ENCODE results near the gene TEAD3.
A peak's percentile ranks its signal among the peaks of the same experiment; 100 is the strongest.
"Not testable (repeated sequence)": the region's sequence is repeated elsewhere in the genome, so short reads cannot be mapped to it uniquely, and the experiment has no call there.

The TEAD3 gene

GRCh38 chr6:35496841-35497570 is at the start of gene TEAD3:
Gene TEAD3, minus strand, starts transcription at chr6:35497079.
- DNase-seq (ENCODE audit: low read depth in 2 of 2): peak; percentile 18 to 37

GRCh38 chr6:35544769-35545361 is 48.0 kb upstream of the TEAD3 start:
- no peak for DNase-seq (ENCODE audit: low read depth in 2 of 2)

GRCh38 chr6:35543459-35544193 is 46.7 kb upstream of the TEAD3 start:
- DNase-seq (ENCODE audit: low read depth in 2 of 2): no peak

- DNase-seq (ENCODE audit: low read depth in 2 of 2): no peak
Measured at GRCh38 chr6:35541836-35542235, 45.0 kb upstream of the TEAD3 start.

GRCh38 chr6:35539223-35539622 is 42.3 kb upstream of the TEAD3 start:
- no peak for DNase-seq (ENCODE audit: low read depth in 2 of 2)

GRCh38 chr6:35535847-35536246 is 39.0 kb upstream of the TEAD3 start:
- not testable (repeated sequence) for DNase-seq (ENCODE audit: low read depth in 2 of 2)

- no peak for DNase-seq (ENCODE audit: low read depth in 2 of 2)
Measured at GRCh38 chr6:35534407-35535170, 37.7 kb upstream of the TEAD3 start.

GRCh38 chr6:35533981-35534380 is 37.1 kb upstream of the TEAD3 start:
- DNase-seq (ENCODE audit: low read depth in 2 of 2): no peak

GRCh38 chr6:35532126-35532525 is 35.2 kb upstream of the TEAD3 start:
- DNase-seq (ENCODE audit: low read depth in 2 of 2): no peak

- no peak for DNase-seq (ENCODE audit: low read depth in 2 of 2)
Measured at GRCh38 chr6:35524380-35525020, 27.6 kb upstream of the TEAD3 start.

- peak; percentile 64 to 74 for DNase-seq (ENCODE audit: low read depth in 2 of 2)
Measured at GRCh38 chr6:35522660-35523658, 26.1 kb upstream of the TEAD3 start.

GRCh38 chr6:35522151-35522550 is 25.3 kb upstream of the TEAD3 start:
- no peak for DNase-seq (ENCODE audit: low read depth in 2 of 2)

GRCh38 chr6:35521235-35521634 is 24.4 kb upstream of the TEAD3 start:
- DNase-seq (ENCODE audit: low read depth in 2 of 2): no peak

- DNase-seq (ENCODE audit: low read depth in 2 of 2): no peak
Measured at GRCh38 chr6:35519313-35520015, 22.6 kb upstream of the TEAD3 start.

- DNase-seq (ENCODE audit: low read depth in 2 of 2): no peak
Measured at GRCh38 chr6:35518566-35519312, 21.9 kb upstream of the TEAD3 start.

GRCh38 chr6:35517978-35518377 is 21.1 kb upstream of the TEAD3 start:
- not testable (repeated sequence) for DNase-seq (ENCODE audit: low read depth in 2 of 2)

- DNase-seq (ENCODE audit: low read depth in 2 of 2): no peak
Measured at GRCh38 chr6:35516712-35517111, 19.8 kb upstream of the TEAD3 start.

GRCh38 chr6:35515939-35516338 is 19.1 kb upstream of the TEAD3 start:
- not testable (repeated sequence) for DNase-seq (ENCODE audit: low read depth in 2 of 2)

- no peak for DNase-seq (ENCODE audit: low read depth in 2 of 2)
Measured at GRCh38 chr6:35514587-35514986, 17.7 kb upstream of the TEAD3 start.
